Measurements from ENCODE around the gene NID1. TPM values are rescaled to one million over a fixed set of nuclear protein-coding genes. Genes with fewer than 3 reads are reported as not detected.

The NID1 gene
- total and polyA plus RNA-seq, 11 donors: 19.4 to 157 (median 61.7) TPM

GRCh38 chr1:235989105-235989504, 75.8 kb downstream of the NID1 start:
- peaks cover 0 to 97% (median 69%) of the 10 kb centered on the region in 9 donors for H3K36me3 ChIP-seq
- 94 to 98% (median 95%) methylated on average over 1 of the region's 1 CpG for WGBS, 4 donors

GRCh38 chr1:235986869-235987268, 78.0 kb downstream of the NID1 start:
- Histone ChIP-seq H3K27ac (peak overlapping the region in 9 of 12 donors; percentile 9 to 46 (median 18)), H3K36me3 (peaks cover 0 to 97% (median 51%) of the 10 kb centered on the region in 9 donors), H3K9me3 (peaks cover 0 to 13% (median 0%) of the 10 kb centered on the region in 12 donors), H3K4me1 (peaks cover 0 to 44% (median 24%) of the 10 kb centered on the region in 12 donors), H3K27me3 (no peaks in the 10 kb centered on the region), H3K4me3 (no peak overlapping the region)
- intact Hi-C loops (cut with DNase I): loop anchor here in 1 of 10 donors (2.0 kb wide), 1 partner anchor 14 kb away; no protein-coding TSS in a partner anchor
- ATAC-seq: peak in 1 of 4 donors; percentile 12
- TF ChIP-seq, protein P1, sequence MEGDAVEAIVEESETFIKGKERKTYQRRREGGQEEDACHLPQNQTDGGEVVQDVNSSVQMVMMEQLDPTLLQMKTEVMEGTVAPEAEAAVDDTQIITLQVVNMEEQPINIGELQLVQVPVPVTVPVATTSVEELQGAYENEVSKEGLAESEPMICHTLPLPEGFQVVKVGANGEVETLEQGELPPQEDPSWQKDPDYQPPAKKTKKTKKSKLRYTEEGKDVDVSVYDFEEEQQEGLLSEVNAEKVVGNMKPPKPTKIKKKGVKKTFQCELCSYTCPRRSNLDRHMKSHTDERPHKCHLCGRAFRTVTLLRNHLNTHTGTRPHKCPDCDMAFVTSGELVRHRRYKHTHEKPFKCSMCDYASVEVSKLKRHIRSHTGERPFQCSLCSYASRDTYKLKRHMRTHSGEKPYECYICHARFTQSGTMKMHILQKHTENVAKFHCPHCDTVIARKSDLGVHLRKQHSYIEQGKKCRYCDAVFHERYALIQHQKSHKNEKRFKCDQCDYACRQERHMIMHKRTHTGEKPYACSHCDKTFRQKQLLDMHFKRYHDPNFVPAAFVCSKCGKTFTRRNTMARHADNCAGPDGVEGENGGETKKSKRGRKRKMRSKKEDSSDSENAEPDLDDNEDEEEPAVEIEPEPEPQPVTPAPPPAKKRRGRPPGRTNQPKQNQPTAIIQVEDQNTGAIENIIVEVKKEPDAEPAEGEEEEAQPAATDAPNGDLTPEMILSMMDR (IDR thresholded peaks at IDR 0.05): no peak
- no peak for TF ChIP-seq POLR2A (IDR thresholded peaks at IDR 0.05)
- WGBS, 4 donors: 56 to 73% (median 67%) methylated on average over 3 of the region's 3 CpGs
- DNase-seq: no peak

More at GRCh38 chr1:235989105-235989504, 75.8 kb downstream of the NID1 start:
- DNase-seq: no peak
- peaks cover 0 to 32% (median 12%) of the 10 kb centered on the region in 12 donors for H3K4me1 ChIP-seq
- H3K27ac ChIP-seq: no peak overlapping the region
- H3K27me3 ChIP-seq: no peaks in the 10 kb centered on the region
- H3K4me3 ChIP-seq: no peak overlapping the region
- TF ChIP-seq, protein P1 (IDR thresholded peaks at IDR 0.05): no peak
- TF ChIP-seq POLR2A (IDR thresholded peaks at IDR 0.05): no peak
- peaks cover 0 to 13% (median 0%) of the 10 kb centered on the region in 12 donors for H3K9me3 ChIP-seq
- ATAC-seq: no peak
- intact Hi-C loops (cut with DNase I): no loop called here

DNA sequence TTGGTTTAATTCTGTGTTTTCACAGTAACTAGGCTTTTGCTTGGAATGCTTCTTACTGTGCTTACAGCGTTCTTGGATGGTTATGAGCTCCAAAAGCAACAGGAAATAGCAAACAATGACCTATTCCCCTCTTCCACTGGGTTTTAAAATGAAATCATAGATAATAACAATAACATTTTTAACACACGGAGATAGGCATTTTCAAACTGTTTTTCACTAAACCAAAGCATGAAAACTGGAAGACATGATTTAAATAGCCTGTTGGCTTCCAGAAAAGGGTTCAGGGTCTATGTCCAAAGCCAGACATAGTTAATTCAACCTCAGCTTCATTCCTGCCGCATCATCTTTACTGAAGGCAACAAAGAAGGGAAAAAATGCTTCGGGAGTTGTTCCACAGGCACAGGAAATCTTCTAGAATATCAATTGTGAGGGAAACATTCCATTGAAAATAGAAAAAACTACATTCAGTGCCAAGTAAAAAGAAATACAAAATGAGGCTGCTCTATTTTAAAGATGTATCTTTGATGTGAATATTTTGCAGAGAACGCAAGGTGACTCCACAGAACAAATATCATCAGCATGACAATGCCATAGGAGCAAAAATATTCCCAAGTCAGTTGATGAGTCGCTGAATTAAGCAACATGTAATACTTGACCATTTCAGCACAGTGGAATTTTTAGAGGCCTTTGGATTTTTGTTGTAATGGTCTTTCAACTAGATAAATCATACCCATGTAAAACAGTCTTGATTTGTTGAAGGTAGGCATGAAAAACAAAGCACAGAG, 80.7 kb downstream of the NID1 start:
- ATAC-seq (peak in 2 of 4 donors; percentile 33 to 70), DNase-seq (no peak)
- intact Hi-C loops (cut with DNase I): loop anchor here in 1 of 10 donors (5.0 kb wide), 1 partner anchor 33 kb away; no protein-coding TSS in a partner anchor
- Histone ChIP-seq H3K36me3 (peaks cover 0 to 100% (median 53%) of the 10 kb centered on the region in 9 donors), H3K27ac (peak overlapping the region; percentile 49 to 88 (median 67)), H3K27me3 (no peaks in the 10 kb centered on the region), H3K4me1 (peaks cover 0 to 65% (median 42%) of the 10 kb centered on the region in 12 donors), H3K9me3 (peaks cover 0 to under 1% (median 0%) of the 10 kb centered on the region in 12 donors), H3K4me3 (peak overlapping the region in 1 of 12 donors; percentile 2)
- TF ChIP-seq, protein P1 (IDR thresholded peaks at IDR 0.05): no peak
- no peak for TF ChIP-seq POLR2A (IDR thresholded peaks at IDR 0.05)
- WGBS, 4 donors: 44 to 56% (median 49%) methylated on average over 6 of the region's 6 CpGs

GRCh38 chr1:235980976-235981375, 83.9 kb downstream of the NID1 start:
- Histone ChIP-seq H3K4me1 (peaks cover 0 to 58% (median 39%) of the 10 kb centered on the region in 12 donors), H3K36me3 (peaks cover 0 to 100% (median 73%) of the 10 kb centered on the region in 9 donors), H3K4me3 (no peak overlapping the region), H3K27me3 (no peaks in the 10 kb centered on the region), H3K9me3 (peaks cover 0 to 16% (median 0%) of the 10 kb centered on the region in 12 donors), H3K27ac (peak overlapping the region in 3 of 12 donors; percentile 7 to 47 (median 17))
- TF ChIP-seq, protein P1 (IDR thresholded peaks at IDR 0.05): no peak
- WGBS, 4 donors: 72 to 75% (median 73%) methylated on average over 3 of the region's 3 CpGs
- no peak for DNase-seq
- intact Hi-C loops (cut with DNase I): loop anchor here in 1 of 10 donors (5.0 kb wide), 1 partner anchor 36 kb away; no protein-coding TSS in a partner anchor
- peak in 1 of 4 donors; percentile 33 for ATAC-seq

Measured in heart left ventricle (tissue), 16 donors.